ENCODE results near the gene KRT3. TPM values are rescaled to one million over a fixed set of nuclear protein-coding genes. Genes with fewer than 3 reads are reported as not detected.

The KRT3 gene
- total RNA-seq, 1 donor from 2014 or later, result not detected

DNA sequence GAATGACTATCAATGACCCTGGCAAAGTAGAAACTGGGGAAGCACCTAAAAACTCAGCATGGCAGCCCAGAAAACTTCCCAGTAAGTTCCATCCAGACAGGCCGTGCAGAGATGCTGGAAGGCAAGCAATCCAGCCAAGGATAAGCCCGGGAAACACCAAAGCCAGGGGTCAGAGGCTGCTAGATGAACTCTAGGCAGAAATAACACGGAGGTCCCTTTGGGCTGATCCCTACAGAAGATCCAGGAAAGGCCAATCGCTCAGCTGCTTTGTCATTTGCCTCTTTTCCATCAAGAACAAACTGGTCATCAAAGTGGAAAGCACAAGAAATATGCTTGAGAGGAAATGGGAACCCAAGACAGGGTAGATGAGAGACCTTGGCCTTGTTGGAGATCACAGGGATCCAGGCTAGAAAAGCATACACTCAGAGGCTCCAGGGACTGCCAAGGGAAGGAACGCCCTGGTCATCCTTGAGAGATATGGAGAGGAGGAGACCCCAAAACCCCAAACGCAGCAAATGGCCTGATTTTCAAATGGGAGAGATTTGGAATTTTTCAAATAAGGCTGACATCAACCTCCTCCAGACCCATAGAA, 31.7 kb upstream of the KRT3 start:
- peaks cover 2% of the 10 kb centered on the region for H3K27me3 Mint-ChIP-seq (ENCODE audit: unreplicated experiment)
- TF ChIP-seq, protein P1, sequence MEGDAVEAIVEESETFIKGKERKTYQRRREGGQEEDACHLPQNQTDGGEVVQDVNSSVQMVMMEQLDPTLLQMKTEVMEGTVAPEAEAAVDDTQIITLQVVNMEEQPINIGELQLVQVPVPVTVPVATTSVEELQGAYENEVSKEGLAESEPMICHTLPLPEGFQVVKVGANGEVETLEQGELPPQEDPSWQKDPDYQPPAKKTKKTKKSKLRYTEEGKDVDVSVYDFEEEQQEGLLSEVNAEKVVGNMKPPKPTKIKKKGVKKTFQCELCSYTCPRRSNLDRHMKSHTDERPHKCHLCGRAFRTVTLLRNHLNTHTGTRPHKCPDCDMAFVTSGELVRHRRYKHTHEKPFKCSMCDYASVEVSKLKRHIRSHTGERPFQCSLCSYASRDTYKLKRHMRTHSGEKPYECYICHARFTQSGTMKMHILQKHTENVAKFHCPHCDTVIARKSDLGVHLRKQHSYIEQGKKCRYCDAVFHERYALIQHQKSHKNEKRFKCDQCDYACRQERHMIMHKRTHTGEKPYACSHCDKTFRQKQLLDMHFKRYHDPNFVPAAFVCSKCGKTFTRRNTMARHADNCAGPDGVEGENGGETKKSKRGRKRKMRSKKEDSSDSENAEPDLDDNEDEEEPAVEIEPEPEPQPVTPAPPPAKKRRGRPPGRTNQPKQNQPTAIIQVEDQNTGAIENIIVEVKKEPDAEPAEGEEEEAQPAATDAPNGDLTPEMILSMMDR (IDR thresholded peaks at IDR 0.05; ENCODE audit: unreplicated experiment), result no peak
- H3K27ac Mint-ChIP-seq (ENCODE audit: unreplicated experiment), result no peak overlapping the region
- no peaks in the 10 kb centered on the region for H3K36me3 Mint-ChIP-seq (ENCODE audit: low read depth, unreplicated experiment)
- H3K4me1 Mint-ChIP-seq (ENCODE audit: unreplicated experiment), result no peaks in the 10 kb centered on the region
- H3K4me3 Mint-ChIP-seq (ENCODE audit: unreplicated experiment), result no peak overlapping the region
- no peaks in the 10 kb centered on the region for H3K9me3 Mint-ChIP-seq (ENCODE audit: unreplicated experiment)
- DNase-seq (ENCODE audit: low spot score), result no peak

DNA sequence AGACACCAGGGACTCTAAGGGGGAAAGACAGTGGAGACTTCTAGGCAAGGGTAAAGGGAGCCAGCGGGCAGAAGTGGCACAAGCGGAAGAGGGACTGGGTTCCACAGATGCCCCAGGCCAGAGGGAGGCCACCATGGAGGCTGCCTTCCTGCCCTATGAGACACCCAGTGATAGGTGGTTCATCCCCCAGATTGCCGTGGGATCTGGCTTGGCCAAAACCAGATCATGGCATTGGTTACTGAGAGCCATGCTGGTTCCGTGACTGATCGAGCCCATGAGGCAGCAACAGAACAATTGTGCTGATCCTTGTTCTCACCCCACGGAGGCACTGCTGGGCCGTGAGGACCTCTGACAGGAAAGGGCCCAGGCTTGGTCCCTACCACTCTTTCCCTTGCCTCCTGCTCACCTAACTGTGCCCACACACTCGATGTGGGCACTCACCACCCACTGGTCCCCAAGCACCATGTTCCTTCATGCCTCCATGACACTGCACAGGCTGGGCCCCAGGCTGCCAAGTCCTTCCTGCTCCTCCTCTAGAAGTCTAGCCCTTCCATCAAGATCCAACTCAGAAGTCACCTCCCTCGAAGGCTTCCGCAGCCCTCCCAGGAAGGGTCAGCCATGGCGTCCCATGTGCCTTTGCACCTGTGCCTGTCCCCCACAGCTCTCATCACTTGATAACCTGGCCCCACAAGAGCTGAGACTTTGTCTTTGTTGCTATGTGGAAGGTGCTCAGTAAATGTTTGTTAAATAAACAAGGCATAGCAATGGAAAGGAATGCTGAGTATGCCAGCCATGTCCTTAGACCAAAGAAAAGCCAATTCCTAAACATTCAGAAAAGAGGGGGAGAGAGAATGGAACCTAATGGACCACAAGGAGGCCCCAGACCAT, 30.9 kb upstream of the KRT3 start:
- DNase-seq (ENCODE audit: low spot score), result no peak
- Mint-ChIP-seq H3K4me1 (ENCODE audit: unreplicated experiment) (no peaks in the 10 kb centered on the region), H3K4me3 (ENCODE audit: unreplicated experiment) (no peak overlapping the region), H3K27ac (ENCODE audit: unreplicated experiment) (no peak overlapping the region), H3K9me3 (ENCODE audit: unreplicated experiment) (no peaks in the 10 kb centered on the region), H3K36me3 (ENCODE audit: low read depth, unreplicated experiment) (no peaks in the 10 kb centered on the region), H3K27me3 (ENCODE audit: unreplicated experiment) (peaks cover 2% of the 10 kb centered on the region)
- TF ChIP-seq, protein P1 (IDR thresholded peaks at IDR 0.05; ENCODE audit: unreplicated experiment), result no peak

DNA sequence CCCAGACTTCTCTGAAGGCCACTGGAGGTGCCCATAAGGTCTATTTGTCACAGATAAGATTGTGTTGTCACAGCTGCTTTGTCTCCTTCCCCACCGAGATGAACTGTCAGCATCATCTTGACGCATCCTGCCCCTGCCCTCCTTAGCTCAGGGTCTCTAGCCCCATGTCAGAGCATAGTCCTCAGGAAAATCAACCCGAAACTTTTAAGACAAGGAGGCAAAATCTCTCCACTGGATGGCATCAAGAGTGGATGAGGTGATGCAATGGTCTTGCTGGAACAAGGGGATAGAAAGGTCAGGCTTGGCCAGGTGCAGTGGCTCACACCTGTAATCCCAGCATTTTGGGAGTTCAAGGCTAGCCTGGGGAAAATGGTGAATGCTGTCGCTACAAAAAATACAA, 30.0 kb upstream of the KRT3 start:
- Mint-ChIP-seq H3K4me3 (ENCODE audit: unreplicated experiment) (no peak overlapping the region), H3K4me1 (ENCODE audit: unreplicated experiment) (no peaks in the 10 kb centered on the region), H3K36me3 (ENCODE audit: low read depth, unreplicated experiment) (no peaks in the 10 kb centered on the region), H3K9me3 (ENCODE audit: unreplicated experiment) (no peaks in the 10 kb centered on the region), H3K27me3 (ENCODE audit: unreplicated experiment) (peaks cover 2% of the 10 kb centered on the region), H3K27ac (ENCODE audit: unreplicated experiment) (no peak overlapping the region)
- no peak for DNase-seq (ENCODE audit: low spot score)
- TF ChIP-seq, protein P1 (IDR thresholded peaks at IDR 0.05; ENCODE audit: unreplicated experiment), result no peak

- TF ChIP-seq, protein P1 (IDR thresholded peaks at IDR 0.05; ENCODE audit: unreplicated experiment), result no peak
- H3K4me3 Mint-ChIP-seq (ENCODE audit: unreplicated experiment), result no peak overlapping the region
Observed at GRCh38 chr12:52824741-52825410, 29.0 kb upstream of the KRT3 start.

More at GRCh38 chr12:52824741-52825410, 29.0 kb upstream of the KRT3 start:
- Mint-ChIP-seq H3K27me3 (ENCODE audit: unreplicated experiment) (peaks cover 5% of the 10 kb centered on the region), H3K36me3 (ENCODE audit: low read depth, unreplicated experiment) (no peaks in the 10 kb centered on the region), H3K4me1 (ENCODE audit: unreplicated experiment) (no peaks in the 10 kb centered on the region), H3K9me3 (ENCODE audit: unreplicated experiment) (no peaks in the 10 kb centered on the region), H3K27ac (ENCODE audit: unreplicated experiment) (no peak overlapping the region)
- no peak for DNase-seq (ENCODE audit: low spot score)
